Gastroesophageal sphincter (tissue), 4 donors: Measurements from ENCODE around the gene OPA1. TPM values are rescaled to one million over a fixed set of nuclear protein-coding genes. Genes with fewer than 3 reads are reported as not detected.

Source experiments
- ATAC-seq: fragments of 150-250 bp; one replicate; pipeline ENCODE4 v1.9.1; 2016; ENCODE audit warnings: mild to moderate bottlenecking, moderate library complexity
- H3K27ac ChIP-seq, 4 donors: fragments of 200-600 bp; sonication (generic) in 3 of 4; 1 replicate in 3 of 4; 2 replicates in 1 of 4; pipeline ENCODE4 v1.5.1; 2016 to 2019
- H3K27me3 ChIP-seq: fragments of 200-600 bp; sonication (generic); one replicate; pipeline ENCODE4 v1.5.1; 2019
- H3K36me3 ChIP-seq, 2 donors: fragments of 200-600 bp; sonication (generic); one replicate each; pipeline ENCODE4 v1.5.1; 2019; ENCODE audit warnings: control low read depth in 1 of 2
- H3K4me1 ChIP-seq, 3 donors: fragments of 200-600 bp; sonication (generic); 1 replicate in 2 of 3; 2 replicates in 1 of 3; pipeline ENCODE4 v1.5.1; 2016 to 2019; ENCODE audit warnings: control low read depth in 2 of 3
- H3K4me3 ChIP-seq, 2 donors: fragments of 200-600 bp; sonication (generic); one replicate each; pipeline ENCODE4 v1.5.1; 2019; ENCODE audit warnings: mild to moderate bottlenecking in 1 of 2, moderate library complexity in 1 of 2
- H3K9me3 ChIP-seq, 3 donors: fragments of 200-600 bp; sonication (generic); one replicate each; pipeline ENCODE4 v1.5.1; 2017 to 2019; ENCODE audit warnings: control low read depth in 2 of 3
- CTCF ChIP-seq, 4 experiments: fragments of 200-600 bp in 2 of 4; fragments of 450-650 bp in 2 of 4; sonication (generic) in 1 of 4; IDR thresholded peaks; one replicate each; pipeline ENCODE4 v1.5.1; 2017 to 2019; ENCODE audit warnings: antibody characterized with exemption in 4 of 4, mild to moderate bottlenecking in 2 of 4, moderate library complexity in 2 of 4
- EP300 ChIP-seq: sonication (generic); formaldehyde crosslinking; IDR thresholded peaks from one replicate; pipeline ENCODE4 v1.6.1; 2017; ENCODE audit warnings: antibody characterized with exemption, mild to moderate bottlenecking
- POLR2A ChIP-seq, 2 donors: fragments of 450-650 bp; IDR thresholded peaks; one replicate each; pipeline ENCODE4 v1.6.1; 2017; ENCODE audit warnings: antibody characterized with exemption in 2 of 2, mild to moderate bottlenecking in 2 of 2, moderate library complexity in 1 of 2
- POLR2AphosphoS5 ChIP-seq: sonication (generic); formaldehyde crosslinking; IDR thresholded peaks from one replicate; pipeline ENCODE4 v1.6.1; 2017; ENCODE audit warnings: antibody characterized with exemption
- whole genome bisulfite sequencing, 2 donors: methylation state at CpG; one replicate each; pipeline ENCODE4 v1.1.5; 2018; ENCODE audit warnings: low coverage in 1 of 2; 5-methylcytosine and 5-hydroxymethylcytosine counted together
- total RNA-seq, 4 donors: library from RNA; depleted of rRNA; stranded (reverse); fragments of >200 nt; gene quantifications; one replicate each; pipeline ENCODE4 v1.1.0, GENCODE V29; 2016

Gene OPA1
- 10 to 100 TPM; 52.6 to 70.4 (median 57.9) TPM for total RNA-seq

GRCh38 chr3:193592841-193593667, at the start of gene OPA1:
Gene OPA1 (plus strand): TSS chr3:193593208. CDS start chr3:193593378, 170 bp downstream.
- peak in 3 of 4 experiments; percentile 31 to 52 (median 41) for TF ChIP-seq CTCF (IDR thresholded peaks at IDR 0.05)
- peak; percentile 97 for TF ChIP-seq POLR2AphosphoS5
- TF ChIP-seq EP300: no peak
- TF ChIP-seq POLR2A (IDR thresholded peaks at IDR 0.05): peak; percentile 74 to 77
- peak within 1 kb of the TSS; percentile 55 to 65 for H3K4me3 ChIP-seq
- peaks cover 3 to 31% (median 9%) of the 10 kb centered on the region in 3 donors for H3K4me1 ChIP-seq
- peak within 1 kb of the TSS; percentile 37 to 92 (median 88) for H3K27ac ChIP-seq
- WGBS, 2 donors: 1% methylated on average over 14 to 24 of the region's 55 CpGs
- H3K36me3 ChIP-seq: peaks cover 0 to 18% of the 10 kb centered on the region in 2 donors
- H3K27me3 ChIP-seq: no peaks in the 10 kb centered on the region
- peak; percentile 99 for ATAC-seq
- H3K9me3 ChIP-seq: no peaks in the 10 kb centered on the region

GRCh38 chr3:193544289-193544688, 48.7 kb upstream of the OPA1 start:
- 60 to 83% methylated on average over 1 of the region's 1 CpG for WGBS, 2 donors
- Histone ChIP-seq H3K27ac (no peak overlapping the region), H3K36me3 (no peaks in the 10 kb centered on the region), H3K9me3 (no peaks in the 10 kb centered on the region), H3K27me3 (no peaks in the 10 kb centered on the region), H3K4me1 (no peaks in the 10 kb centered on the region), H3K4me3 (no peak overlapping the region)
- TF ChIP-seq POLR2A (IDR thresholded peaks at IDR 0.05) (no peak), CTCF (IDR thresholded peaks at IDR 0.05) (no peak), EP300 (no peak), POLR2AphosphoS5 (no peak)
- ATAC-seq: no peak

- Histone ChIP-seq H3K36me3 (no peaks in the 10 kb centered on the region), H3K4me1 (no peaks in the 10 kb centered on the region), H3K27ac (no peak overlapping the region), H3K9me3 (no peaks in the 10 kb centered on the region), H3K27me3 (no peaks in the 10 kb centered on the region), H3K4me3 (no peak overlapping the region)
- TF ChIP-seq CTCF (IDR thresholded peaks at IDR 0.05) (no peak), POLR2A (IDR thresholded peaks at IDR 0.05) (no peak), EP300 (no peak), POLR2AphosphoS5 (no peak)
- WGBS, 2 donors: 92 to 100% methylated on average over 1 of the region's 1 CpG
- no peak for ATAC-seq
Measured at GRCh38 chr3:193545304-193545703, 47.7 kb upstream of the OPA1 start.

GRCh38 chr3:193546129-193546528, 46.9 kb upstream of the OPA1 start:
- H3K36me3 ChIP-seq: no peaks in the 10 kb centered on the region
- H3K27ac ChIP-seq: no peak overlapping the region
- no peak overlapping the region for H3K4me3 ChIP-seq
- no peaks in the 10 kb centered on the region for H3K9me3 ChIP-seq
- ATAC-seq: no peak
- no peaks in the 10 kb centered on the region for H3K27me3 ChIP-seq
- TF ChIP-seq POLR2AphosphoS5 (no peak), CTCF (IDR thresholded peaks at IDR 0.05) (no peak), POLR2A (IDR thresholded peaks at IDR 0.05) (no peak), EP300 (no peak)
- H3K4me1 ChIP-seq: no peaks in the 10 kb centered on the region

- 42 to 43% methylated on average over 4 of the region's 4 CpGs for WGBS, 2 donors
Measured at GRCh38 chr3:193548406-193548805, 44.6 kb upstream of the OPA1 start.

More at GRCh38 chr3:193548406-193548805, 44.6 kb upstream of the OPA1 start:
- ATAC-seq: no peak
- Histone ChIP-seq H3K4me1 (no peaks in the 10 kb centered on the region), H3K27ac (no peak overlapping the region), H3K36me3 (no peaks in the 10 kb centered on the region), H3K27me3 (no peaks in the 10 kb centered on the region), H3K4me3 (no peak overlapping the region), H3K9me3 (no peaks in the 10 kb centered on the region)
- TF ChIP-seq CTCF (IDR thresholded peaks at IDR 0.05) (no peak), POLR2A (IDR thresholded peaks at IDR 0.05) (no peak), EP300 (no peak), POLR2AphosphoS5 (no peak)
